Endothelial cell of umbilical vein (primary cell): ENCODE data around the gene SPAG16. TPM values are rescaled to one million over a fixed set of nuclear protein-coding genes. Genes with fewer than 3 reads are reported as not detected.

Experiments used
- BruUV-seq: library from RNA; stranded (reverse); fragments of 400-500 nt; replicated peaks from 2 replicates; lab custom pipeline; 2021; lab: Mats Ljungman, UMichigan
- CTCF ChIA-PET: fragments of 300-600, 350-600 bp; sonication (Branson Sonifier 250); formaldehyde crosslinking; loops from one replicate; lab custom pipeline; 2021; ENCODE audit warnings: antibody characterized with exemption, inconsistent platforms; lab: Charles Lee
- POLR2A ChIA-PET: fragments of 300-600, 350-600 bp; sonication (Branson Sonifier 250); formaldehyde crosslinking; loops from one replicate; lab custom pipeline; 2021; ENCODE audit warnings: antibody characterized with exemption, inconsistent platforms; lab: Charles Lee
- DNase-seq: peaks from one replicate; pipeline ENCODE4 v3.0.0-alpha.2; 2011; ENCODE audit warnings: low read depth, low spot score
- FAIRE-seq: peaks from 2 replicates; lab custom pipeline; 2011; peaks lifted over from hg19 to GRCh38; lab: Jason Lieb, UNC
- H2AFZ ChIP-seq: 2 replicates; pipeline ENCODE4 v1.6.0; 2012; ENCODE audit warnings: low read depth, low read length, control low read depth, inconsistent platforms
- H3K27ac ChIP-seq: 2 replicates; pipeline ENCODE4 v1.5.1; 2011; ENCODE audit warnings: low read depth, mild to moderate bottlenecking, control low read depth, low read length, moderate library complexity; ENCODE audit not compliant: insufficient read depth
- H3K27me3 ChIP-seq, 2 experiments: 2 replicates each; pipeline versions ENCODE4 v1.6.0 to v1.6.1; 2011; ENCODE audit warnings: low read length in 2 of 2, mixed read lengths in 1 of 2; ENCODE audit not compliant: control insufficient read depth in 2 of 2, insufficient read depth in 2 of 2
- H3K36me3 ChIP-seq, 2 experiments: 2 replicates in 1 of 2; 3 replicates in 1 of 2; pipeline ENCODE4 v1.5.1; 2011; ENCODE audit warnings: low read length in 2 of 2, mild to moderate bottlenecking in 1 of 2, moderate library complexity in 1 of 2; ENCODE audit not compliant: control insufficient read depth in 2 of 2, insufficient read depth in 2 of 2; ENCODE audit errors: extremely low read depth in 1 of 2
- H3K4me1 ChIP-seq: 3 replicates; pipeline ENCODE4 v1.5.1; 2011; ENCODE audit warnings: mild to moderate bottlenecking, low read length; ENCODE audit not compliant: control insufficient read depth, insufficient read depth; ENCODE audit errors: extremely low read depth
- H3K4me2 ChIP-seq: 2 replicates; pipeline ENCODE4 v1.6.1; 2011; ENCODE audit warnings: low read length, control low read depth, mixed read lengths; ENCODE audit not compliant: insufficient read depth
- H3K4me3 ChIP-seq, 3 experiments: fragments of 200-600 bp in 1 of 3; sonication (generic), shearing (Covaris generic) in 1 of 3; replicated peaks in 1 of 3; 2 replicates each; pipeline ENCODE4 v1.5.1; 2011 to 2016; ENCODE audit warnings: control low read depth in 3 of 3, low read length in 3 of 3, mild to moderate bottlenecking in 2 of 3, inconsistent platforms in 1 of 3, low read depth in 1 of 3, moderate library complexity in 1 of 3; ENCODE audit not compliant: insufficient read depth in 1 of 3
- H3K79me2 ChIP-seq: 2 replicates; pipeline ENCODE4 v1.6.0; 2012; ENCODE audit warnings: low read length, inconsistent platforms; ENCODE audit not compliant: control insufficient read depth, insufficient read depth
- H3K9ac ChIP-seq: replicated peaks from 2 replicates; pipeline ENCODE3; 2011; ENCODE audit warnings: low read length, control low read depth; ENCODE audit not compliant: insufficient read depth; ENCODE audit errors: extremely low read depth
- H3K9me1 ChIP-seq: replicated peaks from 3 replicates; pipeline ENCODE4 v1.6.0; 2011; ENCODE audit warnings: mild to moderate bottlenecking, low read length; ENCODE audit not compliant: control insufficient read depth, insufficient read depth; ENCODE audit errors: extremely low read depth
- H3K9me3 ChIP-seq: replicated peaks from 2 replicates; pipeline ENCODE4 v1.5.1; 2012; ENCODE audit warnings: low read length, inconsistent platforms; ENCODE audit not compliant: control insufficient read depth, insufficient read depth
- H4K20me1 ChIP-seq: replicated peaks from 2 replicates; pipeline ENCODE3; 2011; ENCODE audit warnings: mild to moderate bottlenecking, low read length; ENCODE audit not compliant: control insufficient read depth, insufficient read depth; ENCODE audit errors: extremely low read depth
- EZH2 ChIP-seq: IDR thresholded peaks from 2 replicates; pipeline ENCODE4 v1.6.1; 2012; ENCODE audit warnings: borderline replicate concordance, low read depth, mild to moderate bottlenecking, moderate library complexity, low read length, inconsistent platforms; ENCODE audit not compliant: severe bottlenecking
- FOS ChIP-seq: IDR thresholded peaks from 2 replicates; pipeline ENCODE4 v1.6.1; 2011; ENCODE audit warnings: mild to moderate bottlenecking, low read length, moderate library complexity, borderline replicate concordance; ENCODE audit not compliant: insufficient read depth
- GATA2 ChIP-seq: IDR thresholded peaks from 2 replicates; pipeline ENCODE4 v1.7.0; 2011; ENCODE audit warnings: low read depth, mild to moderate bottlenecking, moderate library complexity, mixed read lengths, low read length; ENCODE audit not compliant: insufficient read length, insufficient read depth
- JUN ChIP-seq: IDR thresholded peaks from 2 replicates; pipeline ENCODE4 v1.6.1; 2011; ENCODE audit warnings: borderline replicate concordance, low read depth; ENCODE audit not compliant: insufficient read length, insufficient read depth
- MYC ChIP-seq: IDR thresholded peaks from one replicate; pipeline ENCODE4 v1.6.1; 2011; ENCODE audit warnings: mild to moderate bottlenecking, low read depth, low read length
- POLR2A ChIP-seq: IDR thresholded peaks from 2 replicates; pipeline ENCODE4 v1.6.1; 2012; ENCODE audit warnings: low read depth, mild to moderate bottlenecking, control low read depth, low read length
- POLR2AphosphoS5 ChIP-seq: IDR thresholded peaks from 2 replicates; pipeline ENCODE4 v1.6.1; 2012; ENCODE audit warnings: low read depth, mild to moderate bottlenecking, control low read depth, low read length, moderate library complexity; ENCODE audit not compliant: insufficient read depth
- dilution Hi-C: fragments of 300-500 bp; cut with MboI; formaldehyde crosslinking; loops from one replicate; pipeline ENCODE4 v1.15.0; 2019; ENCODE audit warnings: low sequenced_read_pairs; ENCODE audit not compliant: extremely low pct_ligation_motif_present
- intact Hi-C: fragments of 100-400 bp; cut with micrococcal nuclease; formaldehyde crosslinking; loops from one replicate; pipeline ENCODE4 v1.10.0; 2022
- polyA plus RNA-seq, 4 experiments: library from polyadenylated mRNA; depleted of rRNA in 3 of 4; stranded (reverse) in 3 of 4; unstranded in 1 of 4; fragments of >200 nt; gene quantifications; 2 replicates each; pipeline versions ENCODE4 v1.2.1 to v1.2.3, GENCODE V29; 2011 to 2012; ENCODE audit warnings: missing spikeins in 1 of 4
- total RNA-seq: library from RNA; stranded (reverse); gene quantifications from 2 replicates; pipeline ENCODE4 v1.2.3, GENCODE V29; 2021
- TF ChIP-seq, protein P1 (sequence below): IDR thresholded peaks from 2 replicates; pipeline ENCODE4 v1.6.1; 2011; ENCODE audit not compliant: insufficient read depth, insufficient read length
- TF ChIP-seq, protein P2 (sequence below), 2 donors: IDR thresholded peaks; 1 replicate in 1 of 2; 2 replicates in 1 of 2; pipeline ENCODE4 v1.5.1; 2011; ENCODE audit warnings: low read length in 2 of 2, mild to moderate bottlenecking in 2 of 2, moderate library complexity in 2 of 2, control low read depth in 1 of 2, inconsistent platforms in 1 of 2, low read depth in 1 of 2; ENCODE audit not compliant: insufficient read depth in 1 of 2; ENCODE audit errors: extremely low read depth in 1 of 2

SPAG16 gene
- total and polyA plus RNA-seq, 2 donors (not counting 3 experiments of a cell fraction or from before 2014, with no cell fraction given): 4.0 to 7.7 TPM

DNA sequence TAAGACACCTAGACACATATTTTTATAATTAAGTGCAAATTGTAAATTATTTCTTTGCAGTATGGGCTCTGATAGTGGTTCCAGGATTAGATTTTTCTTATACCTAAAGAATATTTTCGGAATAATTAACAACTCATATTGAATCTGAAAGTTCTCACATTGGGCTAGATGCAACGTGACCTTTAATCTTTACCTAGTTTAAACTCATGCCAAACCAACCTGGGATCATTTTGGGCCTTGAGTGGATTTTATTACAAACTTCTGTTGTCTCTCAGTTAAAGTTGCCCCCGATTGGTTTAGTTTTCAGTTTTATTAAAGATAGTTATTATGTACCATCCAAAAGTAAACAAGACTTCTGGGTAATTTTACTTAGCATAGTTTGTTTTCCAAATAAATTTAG, 896.4 kb downstream of the SPAG16 start:
- Histone ChIP-seq H3K27ac (no peak overlapping the region), H3K79me2 (no peaks in the 10 kb centered on the region), H3K9me1 (no peaks in the 10 kb centered on the region), H3K4me1 (no peaks in the 10 kb centered on the region), H2AFZ (no peak overlapping the region), H3K9me3 (no peaks in the 10 kb centered on the region), H3K9ac (no peak overlapping the region), H3K4me2 (no peak overlapping the region), H3K36me3 (no peaks in the 10 kb centered on the region), H4K20me1 (no peaks in the 10 kb centered on the region), H3K4me3 (no peak overlapping the region), H3K27me3 (no peaks in the 10 kb centered on the region)
- DNase-seq (no peak), FAIRE-seq (no peak)
- TF ChIP-seq, protein P1, sequence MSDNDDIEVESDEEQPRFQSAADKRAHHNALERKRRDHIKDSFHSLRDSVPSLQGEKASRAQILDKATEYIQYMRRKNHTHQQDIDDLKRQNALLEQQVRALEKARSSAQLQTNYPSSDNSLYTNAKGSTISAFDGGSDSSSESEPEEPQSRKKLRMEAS: no peak
- TF ChIP-seq GATA2: no peak
- intact Hi-C loops: no loop called here
- ChIA-PET CTCF (no interaction called here), POLR2A (no interaction called here)
- dilution Hi-C loops: no loop called here
- no TSS peak for BruUV-seq

DNA sequence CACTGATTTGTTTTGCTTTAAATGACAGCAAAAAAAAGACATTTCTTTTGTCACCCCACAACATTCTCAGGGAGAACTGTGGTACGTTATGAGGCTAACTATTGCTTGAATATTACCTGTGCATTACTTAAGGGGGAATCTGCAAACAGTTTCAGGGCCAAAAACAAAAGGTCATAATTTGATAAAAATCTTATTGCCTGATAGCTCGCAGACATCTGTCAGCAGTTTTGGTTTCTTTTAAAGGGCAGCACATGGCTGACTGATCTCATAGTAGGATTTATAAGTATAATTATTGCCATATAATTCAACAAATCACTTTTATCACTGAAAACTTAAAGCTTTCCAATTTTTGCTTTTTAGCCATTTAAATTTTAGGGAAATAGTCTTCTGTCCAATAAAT, 900.2 kb downstream of the SPAG16 start:
- Histone ChIP-seq H3K79me2 (no peaks in the 10 kb centered on the region), H3K9me1 (no peaks in the 10 kb centered on the region), H3K27me3 (no peaks in the 10 kb centered on the region), H3K27ac (no peak overlapping the region), H4K20me1 (no peaks in the 10 kb centered on the region), H2AFZ (no peak overlapping the region), H3K4me1 (no peaks in the 10 kb centered on the region), H3K9ac (no peak overlapping the region), H3K4me2 (no peak overlapping the region), H3K36me3 (no peaks in the 10 kb centered on the region), H3K9me3 (no peaks in the 10 kb centered on the region), H3K4me3 (no peak overlapping the region)
- BruUV-seq: no TSS peak
- dilution Hi-C loops: no loop called here
- TF ChIP-seq JUN: no peak
- TF ChIP-seq POLR2AphosphoS5: no peak
- TF ChIP-seq FOS: no peak
- no peak for TF ChIP-seq EZH2
- TF ChIP-seq, protein P1: no peak
- no peak for TF ChIP-seq MYC
- TF ChIP-seq, protein P2, sequence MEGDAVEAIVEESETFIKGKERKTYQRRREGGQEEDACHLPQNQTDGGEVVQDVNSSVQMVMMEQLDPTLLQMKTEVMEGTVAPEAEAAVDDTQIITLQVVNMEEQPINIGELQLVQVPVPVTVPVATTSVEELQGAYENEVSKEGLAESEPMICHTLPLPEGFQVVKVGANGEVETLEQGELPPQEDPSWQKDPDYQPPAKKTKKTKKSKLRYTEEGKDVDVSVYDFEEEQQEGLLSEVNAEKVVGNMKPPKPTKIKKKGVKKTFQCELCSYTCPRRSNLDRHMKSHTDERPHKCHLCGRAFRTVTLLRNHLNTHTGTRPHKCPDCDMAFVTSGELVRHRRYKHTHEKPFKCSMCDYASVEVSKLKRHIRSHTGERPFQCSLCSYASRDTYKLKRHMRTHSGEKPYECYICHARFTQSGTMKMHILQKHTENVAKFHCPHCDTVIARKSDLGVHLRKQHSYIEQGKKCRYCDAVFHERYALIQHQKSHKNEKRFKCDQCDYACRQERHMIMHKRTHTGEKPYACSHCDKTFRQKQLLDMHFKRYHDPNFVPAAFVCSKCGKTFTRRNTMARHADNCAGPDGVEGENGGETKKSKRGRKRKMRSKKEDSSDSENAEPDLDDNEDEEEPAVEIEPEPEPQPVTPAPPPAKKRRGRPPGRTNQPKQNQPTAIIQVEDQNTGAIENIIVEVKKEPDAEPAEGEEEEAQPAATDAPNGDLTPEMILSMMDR (IDR thresholded peaks at IDR 0.05; ENCODE audit: extremely low read depth in 1 of 2, insufficient read depth in 1 of 2, low read depth in 1 of 2, low read length in 2 of 2): no peak
- TF ChIP-seq POLR2A: no peak
- TF ChIP-seq GATA2: no peak
- intact Hi-C loops: no loop called here
- POLR2A ChIA-PET: no interaction called here
- DNase-seq (no peak), FAIRE-seq (no peak)
- CTCF ChIA-PET: interaction anchor here (0.9 kb wide), 1 partner anchor 9 kb away, joined by 3 read pairs; no protein-coding TSS in a partner anchor
